Colonic mucosa (tissue), 4 donors: ENCODE data around the gene ZNF608. TPM values are rescaled to one million over a fixed set of nuclear protein-coding genes. Genes with fewer than 3 reads are reported as not detected.

Experiments used
- DNase-seq: peaks from one replicate; pipeline ENCODE4 v3.0.0-alpha.2; 2020
- H3K27ac ChIP-seq: fragments of 200-600 bp; one replicate; pipeline ENCODE4 v1.8.0; 2021
- H3K27me3 ChIP-seq: fragments of 200-600 bp; one replicate; pipeline ENCODE4 v1.8.0; 2021
- H3K36me3 ChIP-seq: fragments of 200-600 bp; one replicate; pipeline ENCODE4 v1.8.0; 2021
- H3K4me1 ChIP-seq: fragments of 200-600 bp; one replicate; pipeline ENCODE4 v1.8.0; 2021; ENCODE audit warnings: mild to moderate bottlenecking
- H3K4me3 ChIP-seq: fragments of 200-600 bp; one replicate; pipeline ENCODE4 v1.8.0; 2021
- H3K9ac ChIP-seq, 2 donors: one replicate each; pipeline ENCODE4 v1.7.0; 2013; ENCODE audit warnings: control low read depth in 2 of 2, low read depth in 2 of 2, low read length in 2 of 2
- H3K9me3 ChIP-seq: fragments of 200-600 bp; one replicate; pipeline ENCODE4 v1.8.0; 2021
- intact Hi-C: fragments of 100-400 bp; cut with DNase I; formaldehyde crosslinking; loops from one replicate; pipeline ENCODE4 v1.14.1; 2022
- total RNA-seq, 2 donors: library from RNA; stranded (reverse); fragmentation: NEBNext Ultra II Directional in 1 of 2; extraction: Animal tissue kit (Norgen Biotek cat#: 25700) in 1 of 2; gene quantifications; one replicate each; pipeline ENCODE4 v1.2.1, GENCODE V29; 2021
- TF ChIP-seq, protein P1 (sequence below): fragments of 200-600 bp; IDR thresholded peaks from one replicate; pipeline ENCODE4 v1.8.0; 2022; ENCODE audit warnings: antibody characterized with exemption, mild to moderate bottlenecking
- donor health status: healthy.
- donor health status: DM: no; HTN: no; CAD: no.
- donor health status: DM: no; HTN: no; CAD: no.

Gene ZNF608
- total RNA-seq, 2 donors from 2014 or later: 14.6 to 20.0 TPM

DNA sequence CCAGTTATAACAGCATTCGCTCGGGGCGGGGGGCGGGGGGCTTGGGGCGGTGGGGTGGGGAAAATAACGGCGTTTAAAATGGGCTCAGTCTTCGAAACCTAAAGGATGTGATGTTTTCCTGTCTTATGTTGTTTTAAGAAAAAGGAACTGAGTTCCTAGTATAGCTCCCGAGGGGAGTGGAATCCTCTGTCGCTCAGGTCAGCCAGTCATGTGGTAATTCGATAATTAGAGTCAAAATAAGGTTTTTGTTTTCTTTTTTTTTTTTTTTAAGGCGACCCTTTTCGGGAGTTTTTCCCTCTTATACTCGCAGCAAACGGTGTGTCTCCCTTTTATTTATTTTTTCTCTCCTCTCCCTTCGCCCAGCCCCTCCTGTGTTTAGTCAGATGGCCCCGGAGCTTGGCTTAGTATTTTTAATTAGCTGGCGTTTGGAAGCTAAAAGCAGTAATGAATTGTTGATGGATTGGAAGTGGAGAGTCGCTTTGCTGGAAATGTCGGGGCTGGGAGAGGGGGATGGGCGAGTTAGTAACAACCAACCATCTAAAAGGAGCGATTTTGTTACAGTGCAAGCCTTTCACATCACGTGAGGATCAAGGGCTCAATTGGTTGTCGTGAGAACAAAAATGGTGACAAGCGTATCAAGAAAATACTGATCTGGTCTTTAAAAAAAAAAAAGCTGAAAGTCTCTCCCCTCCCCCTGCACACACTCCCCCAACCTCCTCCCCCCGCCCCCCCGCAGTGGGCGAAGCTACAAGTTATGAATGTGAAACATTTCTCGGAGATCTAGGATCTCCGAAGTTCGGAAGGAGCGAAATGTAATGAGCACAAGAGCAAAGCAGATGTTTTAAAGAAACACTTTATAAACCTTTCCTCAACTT lies 714 bp upstream of the ZNF608 start:
- H3K9ac ChIP-seq: peak overlapping the region; percentile 81 to 98
- DNase-seq: peak; percentile 88
- no peaks in the 10 kb centered on the region for H3K36me3 ChIP-seq
- no peaks in the 10 kb centered on the region for H3K27me3 ChIP-seq
- H3K4me1 ChIP-seq: no peaks in the 10 kb centered on the region
- H3K4me3 ChIP-seq: peak overlapping the region; percentile 36
- H3K27ac ChIP-seq: peak overlapping the region; percentile 94
- H3K9me3 ChIP-seq: no peaks in the 10 kb centered on the region
- TF ChIP-seq, protein P1, sequence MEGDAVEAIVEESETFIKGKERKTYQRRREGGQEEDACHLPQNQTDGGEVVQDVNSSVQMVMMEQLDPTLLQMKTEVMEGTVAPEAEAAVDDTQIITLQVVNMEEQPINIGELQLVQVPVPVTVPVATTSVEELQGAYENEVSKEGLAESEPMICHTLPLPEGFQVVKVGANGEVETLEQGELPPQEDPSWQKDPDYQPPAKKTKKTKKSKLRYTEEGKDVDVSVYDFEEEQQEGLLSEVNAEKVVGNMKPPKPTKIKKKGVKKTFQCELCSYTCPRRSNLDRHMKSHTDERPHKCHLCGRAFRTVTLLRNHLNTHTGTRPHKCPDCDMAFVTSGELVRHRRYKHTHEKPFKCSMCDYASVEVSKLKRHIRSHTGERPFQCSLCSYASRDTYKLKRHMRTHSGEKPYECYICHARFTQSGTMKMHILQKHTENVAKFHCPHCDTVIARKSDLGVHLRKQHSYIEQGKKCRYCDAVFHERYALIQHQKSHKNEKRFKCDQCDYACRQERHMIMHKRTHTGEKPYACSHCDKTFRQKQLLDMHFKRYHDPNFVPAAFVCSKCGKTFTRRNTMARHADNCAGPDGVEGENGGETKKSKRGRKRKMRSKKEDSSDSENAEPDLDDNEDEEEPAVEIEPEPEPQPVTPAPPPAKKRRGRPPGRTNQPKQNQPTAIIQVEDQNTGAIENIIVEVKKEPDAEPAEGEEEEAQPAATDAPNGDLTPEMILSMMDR: no peak
- intact Hi-C loops: no loop called here

DNA sequence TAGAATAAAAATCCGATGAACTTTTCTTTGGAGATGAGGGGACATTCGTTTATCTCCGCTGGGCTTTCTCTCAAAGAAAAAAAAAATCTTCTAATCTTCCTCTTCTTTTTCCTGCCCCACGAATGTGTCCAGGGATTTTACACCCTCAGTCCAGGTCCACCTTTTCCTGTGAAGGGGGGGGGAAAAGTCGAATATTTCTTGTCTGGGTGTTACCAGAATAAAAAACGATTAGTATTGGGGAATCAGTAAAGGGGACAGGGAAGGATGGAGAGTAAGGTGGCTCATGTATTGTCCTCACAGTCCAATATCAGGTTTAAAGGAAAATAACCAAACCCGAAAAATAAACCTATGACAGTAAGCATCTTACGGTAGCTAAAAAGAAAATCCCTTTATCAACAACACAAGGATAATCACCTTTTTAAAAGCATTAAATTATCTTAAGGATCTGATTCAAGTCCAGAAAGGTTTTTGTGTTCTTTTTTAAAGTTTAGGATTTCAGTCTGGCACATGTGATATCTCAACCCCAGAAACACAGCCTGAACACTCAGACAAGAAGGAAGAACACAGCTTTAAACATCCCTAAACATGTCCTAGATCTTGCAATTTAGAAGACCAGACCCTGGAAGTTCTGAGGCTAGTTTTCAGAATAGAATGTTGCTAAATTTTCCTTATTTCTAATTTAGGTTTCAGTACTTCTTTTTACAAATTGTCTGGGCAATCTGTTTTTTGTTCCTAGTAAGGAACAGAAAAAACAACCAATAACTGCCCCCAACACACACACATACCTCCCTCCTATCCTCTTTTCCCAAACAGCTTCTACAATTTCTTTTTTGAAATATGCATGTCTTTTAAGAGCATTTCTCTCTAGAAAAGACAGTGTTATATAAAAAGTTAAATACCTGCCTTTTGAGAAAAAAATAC lies 1.2 kb downstream of the ZNF608 start:
- Histone ChIP-seq H3K4me1 (no peaks in the 10 kb centered on the region), H3K9me3 (no peaks in the 10 kb centered on the region), H3K27ac (peak overlapping the region; percentile 94), H3K4me3 (peak overlapping the region; percentile 36), H3K9ac (peak overlapping the region; percentile 37 to 95), H3K27me3 (no peaks in the 10 kb centered on the region), H3K36me3 (no peaks in the 10 kb centered on the region)
- DNase-seq: no peak
- intact Hi-C loops: no loop called here
- TF ChIP-seq, protein P1: no peak

DNA sequence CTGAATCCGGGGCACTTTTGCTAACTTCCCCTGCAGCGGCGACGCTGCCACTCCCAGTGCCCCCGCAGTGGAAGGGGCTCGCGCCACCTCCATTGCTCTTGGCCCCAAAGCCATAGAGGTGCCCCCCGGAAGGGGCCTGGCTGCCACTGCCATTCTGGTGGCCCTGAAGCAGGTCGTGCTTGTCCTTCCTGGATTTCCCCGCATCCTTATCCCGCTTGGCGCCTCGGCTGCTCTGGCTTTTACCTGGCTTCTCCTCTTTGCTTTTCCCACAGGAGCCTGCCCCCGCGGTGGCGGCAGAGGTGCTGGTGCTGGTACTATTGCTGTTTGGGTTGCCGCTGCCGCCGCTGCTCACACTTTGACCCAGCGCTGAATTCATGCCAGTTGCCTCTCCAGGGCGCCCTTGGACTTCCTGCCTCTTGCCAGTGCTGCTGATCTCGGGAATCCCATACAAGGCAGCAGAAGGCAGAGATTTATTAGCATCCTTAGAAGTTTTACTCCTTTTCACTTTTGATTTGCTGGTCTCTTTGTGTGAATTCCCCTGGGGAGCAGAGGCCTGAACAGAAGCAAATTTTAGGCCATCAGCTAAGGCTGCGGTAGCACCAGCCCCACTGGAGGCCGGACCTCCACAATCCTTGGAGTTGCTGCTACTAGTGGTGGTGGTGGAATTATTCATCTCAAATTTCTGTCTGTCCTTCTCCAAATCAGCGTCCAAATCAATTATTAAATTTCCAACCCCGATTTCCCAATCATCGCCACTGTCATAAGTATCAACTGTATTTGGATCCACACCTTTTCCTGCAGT lies 2.1 kb downstream of the ZNF608 start:
- H3K4me1 ChIP-seq: no peaks in the 10 kb centered on the region
- TF ChIP-seq, protein P1: no peak
- no peaks in the 10 kb centered on the region for H3K27me3 ChIP-seq
- intact Hi-C loops: loop anchor here (5.0 kb wide), 1 partner anchor 82 kb away; no protein-coding TSS in a partner anchor
- H3K9me3 ChIP-seq: no peaks in the 10 kb centered on the region
- no peaks in the 10 kb centered on the region for H3K36me3 ChIP-seq
- H3K4me3 ChIP-seq: peak overlapping the region; percentile 52
- H3K9ac ChIP-seq: peak overlapping the region; percentile 89 to 95
- peak; percentile 78 for DNase-seq
- H3K27ac ChIP-seq: peak overlapping the region; percentile 94

DNA sequence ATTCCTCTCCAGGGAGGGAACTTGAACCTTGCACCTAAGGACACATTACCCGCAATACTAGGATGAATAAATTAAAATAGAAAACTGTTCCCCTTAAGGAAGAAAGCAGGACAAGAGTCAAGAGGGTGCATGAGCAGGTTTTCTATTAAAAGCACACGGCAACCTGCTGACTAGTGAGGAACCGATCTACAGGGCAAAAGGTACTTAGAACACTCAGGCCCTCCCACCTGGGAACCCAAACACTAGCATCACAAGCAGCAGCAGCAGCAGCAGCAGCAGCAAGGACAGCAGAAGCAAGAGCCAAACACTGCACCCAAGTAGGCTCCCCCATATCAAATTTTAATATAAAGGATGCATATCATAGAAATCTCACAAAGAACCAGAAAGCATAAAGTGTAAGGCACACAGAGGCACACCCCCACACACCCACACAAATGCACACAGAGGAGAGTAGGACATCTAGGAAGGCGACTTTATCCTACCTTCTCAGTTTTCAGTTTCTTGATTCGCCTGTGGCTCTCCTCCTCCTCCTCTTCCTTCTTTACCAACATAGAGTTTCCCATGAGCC lies 2.8 kb downstream of the ZNF608 start:
- H3K4me1 ChIP-seq: no peaks in the 10 kb centered on the region
- intact Hi-C loops: loop anchor here (5.0 kb wide), 1 partner anchor 81 kb away; no protein-coding TSS in a partner anchor
- peak; percentile 56 for DNase-seq

More for the DNA sequence above, 2.8 kb downstream of the ZNF608 start:
- peak overlapping the region; percentile 89 to 95 for H3K9ac ChIP-seq
- TF ChIP-seq, protein P1: no peak
- no peaks in the 10 kb centered on the region for H3K27me3 ChIP-seq
- no peaks in the 10 kb centered on the region for H3K9me3 ChIP-seq
- peak overlapping the region; percentile 94 for H3K27ac ChIP-seq
- H3K4me3 ChIP-seq: peak overlapping the region; percentile 52
- H3K36me3 ChIP-seq: no peaks in the 10 kb centered on the region
